Natural killer cell (primary cell): Measurements from ENCODE around the gene CLIC5. TPM values are rescaled to one million over a fixed set of nuclear protein-coding genes. Genes with fewer than 3 reads are reported as not detected.
"Not testable (repeated sequence)": the region's sequence is repeated elsewhere in the genome, so short reads cannot be mapped to it uniquely, and the experiment has no call there.

ENCODE experiments used
- ATAC-seq, 3 donors: fragments of 150-1000 bp in 2 of 3; fragments of 200-7000 bp in 1 of 3; cut with Tn5 transposase; 1 replicate in 1 of 3; 2 replicates in 2 of 3; pipeline ENCODE4 v1.10.0; 2021; ENCODE audit warnings: mild to moderate bottlenecking in 2 of 3, moderate library complexity in 2 of 3
- DNase-seq, 2 donors: peaks; one replicate each; pipeline versions ENCODE4 v3.0.0 to v3.0.0-alpha.2; 2013 to 2021; ENCODE audit warnings: mixed read lengths in 1 of 2
- H3K27ac ChIP-seq: one replicate; pipeline ENCODE4 v1.5.1; 2013; ENCODE audit warnings: mild to moderate bottlenecking, low read length
- H3K27me3 ChIP-seq: one replicate; pipeline ENCODE4 v1.6.1; 2013; ENCODE audit warnings: low read length; ENCODE audit not compliant: control insufficient read depth, insufficient read depth
- H3K36me3 ChIP-seq: one replicate; pipeline ENCODE4 v1.6.1; 2013; ENCODE audit warnings: low read length; ENCODE audit not compliant: control insufficient read depth, insufficient read depth
- H3K4me1 ChIP-seq: one replicate; pipeline ENCODE4 v1.6.1; 2013; ENCODE audit warnings: low read length; ENCODE audit not compliant: control insufficient read depth, insufficient read depth
- H3K4me3 ChIP-seq: one replicate; pipeline ENCODE4 v1.5.1; 2013; ENCODE audit warnings: low read length
- H3K9me3 ChIP-seq: one replicate; pipeline ENCODE4 v1.6.1; 2013; ENCODE audit warnings: low read length; ENCODE audit not compliant: control insufficient read depth, insufficient read depth
- H3K27ac Mint-ChIP-seq, 2 donors: one replicate each; pipeline ENCODE4 v1.8.0; 2022; ENCODE audit warnings: mild to moderate bottlenecking in 2 of 2, mixed read lengths in 2 of 2, moderate library complexity in 1 of 2
- H3K27me3 Mint-ChIP-seq, 2 donors: one replicate each; pipeline ENCODE4 v1.8.0; 2022; ENCODE audit warnings: low read depth in 2 of 2, mixed read lengths in 2 of 2
- H3K36me3 Mint-ChIP-seq: one replicate; pipeline ENCODE4 v1.8.0; 2022; ENCODE audit warnings: mixed read lengths
- H3K4me1 Mint-ChIP-seq, 2 donors: one replicate each; pipeline ENCODE4 v1.8.0; 2022; ENCODE audit warnings: mixed read lengths in 2 of 2
- H3K4me3 Mint-ChIP-seq: one replicate; pipeline ENCODE4 v1.8.0; 2022; ENCODE audit warnings: mild to moderate bottlenecking, moderate library complexity, mixed read lengths
- H3K9me3 Mint-ChIP-seq, 2 donors: one replicate each; pipeline ENCODE4 v1.8.0; 2022; ENCODE audit warnings: mixed read lengths in 2 of 2
- CTCF ChIP-seq: fragments of 200-600 bp; IDR thresholded peaks from one replicate; pipeline ENCODE4 v1.8.0; 2022; ENCODE audit warnings: antibody characterized with exemption
- WGBS: methylation state at CpG from one replicate; pipeline ENCODE4 v1.1.7; 2013; ENCODE audit warnings: missing lambda C conversion rate; ENCODE audit not compliant: insufficient coverage; 5-methylcytosine and 5-hydroxymethylcytosine counted together
- intact Hi-C: fragments of 100-400 bp; cut with micrococcal nuclease; formaldehyde crosslinking; loops from one replicate; pipeline ENCODE4 v1.14.2; 2022
- total RNA-seq, 4 donors: library from RNA; stranded (reverse); fragments of 120-200 nt in 1 of 4; gene quantifications; one replicate each; pipeline versions ENCODE4 v1.2.3 to v1.2.4, GENCODE V29; 2013 to 2022

CLIC5 gene
- total RNA-seq, 3 donors from 2014 or later (not counting 1 experiment from before 2014, with no cell fraction given), result 0.52 to 1.7 (median 1.4) TPM

- H3K9me3 Mint-ChIP-seq, result no peaks in the 10 kb centered on the region
- peaks cover 2 to 7% of the 10 kb centered on the region in 2 donors for H3K4me1 Mint-ChIP-seq
- DNase-seq (no peak), ATAC-seq (no peak)
- no peaks in the 10 kb centered on the region for H3K36me3 Mint-ChIP-seq
- H3K4me3 Mint-ChIP-seq, result no peak overlapping the region
- no peak overlapping the region for H3K27ac Mint-ChIP-seq
- Histone ChIP-seq H3K4me3 (no peak overlapping the region), H3K27ac (no peak overlapping the region), H3K4me1 (no peaks in the 10 kb centered on the region), H3K36me3 (no peaks in the 10 kb centered on the region), H3K9me3 (no peaks in the 10 kb centered on the region), H3K27me3 (no peaks in the 10 kb centered on the region)
- 97% methylated on average over 9 of the region's 9 CpGs for WGBS
- intact Hi-C loops, result no loop called here
- no peak for TF ChIP-seq CTCF
- H3K27me3 Mint-ChIP-seq, result peaks cover 0 to 2% of the 10 kb centered on the region in 2 donors
Measured at GRCh38 chr6:45927421-45928320, 88.0 kb downstream of the CLIC5 start.

- H3K27me3 Mint-ChIP-seq, H3K9me3 ChIP-seq, H3K4me3 Mint-ChIP-seq, ATAC-seq, H3K27ac ChIP-seq, DNase-seq, H3K27me3 ChIP-seq, H3K36me3 ChIP-seq, intact Hi-C loops, H3K9me3 Mint-ChIP-seq, H3K27ac Mint-ChIP-seq, H3K4me3 ChIP-seq, H3K4me1 ChIP-seq, H3K36me3 Mint-ChIP-seq: not testable (repeated sequence)
- 96% methylated on average over 8 of the region's 8 CpGs for WGBS
- peaks cover 6 to 10% of the 10 kb centered on the region in 2 donors for H3K4me1 Mint-ChIP-seq
Measured at GRCh38 chr6:45926423-45926822, 89.2 kb downstream of the CLIC5 start.

- no peaks in the 10 kb centered on the region for H3K9me3 ChIP-seq
- no peaks in the 10 kb centered on the region for H3K27me3 ChIP-seq
- Mint-ChIP-seq H3K36me3 (no peaks in the 10 kb centered on the region), H3K27ac (no peak overlapping the region), H3K9me3 (no peaks in the 10 kb centered on the region), H3K4me3 (no peak overlapping the region), H3K27me3 (peaks cover 0 to 5% of the 10 kb centered on the region in 2 donors), H3K4me1 (peaks cover 6 to 10% of the 10 kb centered on the region in 2 donors)
- TF ChIP-seq CTCF, result no peak
- DNase-seq (no peak), ATAC-seq (no peak)
- H3K4me3 ChIP-seq, result no peak overlapping the region
- 93% methylated on average over 6 of the region's 6 CpGs for WGBS
- H3K36me3 ChIP-seq, result no peaks in the 10 kb centered on the region
- intact Hi-C loops, result no loop called here
- H3K4me1 ChIP-seq, result no peaks in the 10 kb centered on the region
- no peak overlapping the region for H3K27ac ChIP-seq
Measured at GRCh38 chr6:45924763-45925342, 90.8 kb downstream of the CLIC5 start.

- intact Hi-C loops, result loop anchor here (2.0 kb wide), 2 partner anchors 1331 to 1449 kb away; no protein-coding TSS in a partner anchor
- ATAC-seq (no peak), DNase-seq (no peak)
- no peak overlapping the region for H3K4me3 ChIP-seq
- WGBS, result 65% methylated on average over 5 of the region's 5 CpGs
- H3K27ac Mint-ChIP-seq, result no peak overlapping the region
- H3K36me3 Mint-ChIP-seq, result no peaks in the 10 kb centered on the region
- no peak for TF ChIP-seq CTCF
- H3K27me3 ChIP-seq, result no peaks in the 10 kb centered on the region
- peaks cover 6 to 10% of the 10 kb centered on the region in 2 donors for H3K4me1 Mint-ChIP-seq
- no peaks in the 10 kb centered on the region for H3K9me3 ChIP-seq
- no peaks in the 10 kb centered on the region for H3K9me3 Mint-ChIP-seq
- H3K4me3 Mint-ChIP-seq, result no peak overlapping the region
- peaks cover 0 to 5% of the 10 kb centered on the region in 2 donors for H3K27me3 Mint-ChIP-seq
- no peak overlapping the region for H3K27ac ChIP-seq
- H3K36me3 ChIP-seq, result no peaks in the 10 kb centered on the region
- H3K4me1 ChIP-seq, result no peaks in the 10 kb centered on the region
Measured at GRCh38 chr6:45923831-45924391, 91.7 kb downstream of the CLIC5 start.
